NCI-H2227 treated with DMSO at 0.1 percent for 48 hours (cell line): ENCODE results near the gene IFT122.
A peak's percentile ranks its signal among the peaks of the same experiment; 100 is the strongest.
"Not testable (repeated sequence)": the region's sequence is repeated elsewhere in the genome, so short reads cannot be mapped to it uniquely, and the experiment has no call there.

Experiments used
- DNase-seq: peaks from one replicate; lab custom pipeline; 2025; lab: John Stamatoyannopoulos, UW

IFT122 gene

DNA sequence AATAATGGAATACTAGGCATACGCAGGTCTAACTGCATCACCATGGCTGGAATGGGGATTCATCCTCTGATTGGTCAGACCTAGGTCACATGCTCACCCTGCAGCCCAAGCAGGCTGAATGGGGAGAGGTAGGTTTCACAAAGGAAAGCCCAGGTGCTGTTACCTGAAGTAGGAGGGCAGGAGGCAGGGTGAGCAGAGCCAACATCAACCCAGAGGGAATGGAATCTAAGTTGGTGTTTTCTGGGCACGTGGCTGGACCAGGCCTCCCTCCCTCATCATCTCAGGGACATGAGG lies 96.3 kb downstream of the IFT122 start:
- no peak for DNase-seq

DNA sequence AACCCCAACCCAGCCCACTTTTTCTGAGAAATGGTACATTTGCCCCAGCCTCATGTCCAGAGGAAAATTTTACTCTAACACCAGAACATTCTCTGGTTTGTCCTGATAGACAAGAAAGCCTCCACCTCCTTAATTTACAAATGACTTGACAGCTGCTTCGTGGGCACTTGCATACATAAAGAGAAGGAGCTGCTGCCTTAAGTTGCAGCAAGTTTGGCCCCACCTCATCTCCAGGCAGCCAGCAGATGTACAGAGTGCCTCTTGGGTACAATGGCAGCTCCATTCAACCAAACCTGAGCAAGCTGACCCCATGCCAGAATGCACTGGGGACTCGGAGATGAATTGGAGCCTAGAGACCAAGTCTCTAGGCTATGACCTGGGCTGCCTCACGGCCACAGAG lies 96.8 kb downstream of the IFT122 start:
- no peak for DNase-seq

DNA sequence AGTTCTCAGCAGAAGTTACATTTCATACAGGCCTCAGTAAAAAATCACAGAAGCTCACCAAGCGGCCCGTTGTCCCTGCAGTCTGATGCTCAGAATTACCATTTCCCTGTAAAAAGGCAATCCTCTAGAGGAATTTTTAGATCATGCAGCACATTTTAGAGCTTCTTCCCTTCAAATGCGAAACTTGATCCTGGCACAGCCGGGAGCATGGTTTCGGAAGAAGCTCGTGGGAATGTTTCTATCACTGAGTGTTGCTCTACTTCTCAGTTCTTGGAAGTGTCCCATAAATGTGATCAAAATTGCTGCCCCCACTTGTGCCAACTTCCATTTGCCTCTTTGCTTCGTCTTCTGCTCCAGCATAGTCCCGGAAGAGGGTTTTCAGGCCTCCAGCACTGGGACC lies 99.2 kb downstream of the IFT122 start:
- DNase-seq = no peak

DNA sequence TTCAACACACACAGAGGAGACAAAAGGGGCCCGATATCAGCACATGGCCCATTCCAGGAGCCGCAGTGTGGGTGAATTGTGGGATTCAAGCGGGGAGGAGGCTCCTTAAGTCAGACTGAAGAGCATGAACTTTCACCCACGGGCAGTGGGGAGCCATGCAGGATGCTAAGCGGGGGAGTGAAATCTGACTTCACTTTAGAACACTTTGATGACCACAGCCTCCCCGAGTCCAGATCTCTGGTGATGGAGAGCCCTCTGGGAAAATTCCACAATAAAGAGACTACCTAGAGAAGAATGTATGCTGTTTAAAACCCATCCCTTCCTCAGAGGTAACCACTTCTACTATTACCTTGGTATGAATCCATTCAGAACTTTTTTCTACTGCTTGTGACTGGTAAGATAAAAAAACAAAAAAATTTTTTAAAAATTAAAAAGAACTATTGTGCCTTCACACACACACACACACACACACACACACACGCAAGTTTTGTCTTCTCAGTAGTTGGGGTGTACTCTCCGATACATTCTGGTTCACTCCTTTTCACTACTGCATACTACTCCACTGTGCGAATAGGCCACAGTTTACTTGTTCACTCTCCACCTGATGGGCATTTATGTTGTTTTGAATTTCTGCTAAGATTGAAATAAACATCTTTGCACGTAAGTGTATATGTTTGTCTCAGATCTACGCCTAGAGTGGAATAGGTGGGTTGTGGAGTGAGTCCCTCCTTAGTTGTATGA lies 100.9 kb downstream of the IFT122 start:
- DNase-seq = no peak

DNA sequence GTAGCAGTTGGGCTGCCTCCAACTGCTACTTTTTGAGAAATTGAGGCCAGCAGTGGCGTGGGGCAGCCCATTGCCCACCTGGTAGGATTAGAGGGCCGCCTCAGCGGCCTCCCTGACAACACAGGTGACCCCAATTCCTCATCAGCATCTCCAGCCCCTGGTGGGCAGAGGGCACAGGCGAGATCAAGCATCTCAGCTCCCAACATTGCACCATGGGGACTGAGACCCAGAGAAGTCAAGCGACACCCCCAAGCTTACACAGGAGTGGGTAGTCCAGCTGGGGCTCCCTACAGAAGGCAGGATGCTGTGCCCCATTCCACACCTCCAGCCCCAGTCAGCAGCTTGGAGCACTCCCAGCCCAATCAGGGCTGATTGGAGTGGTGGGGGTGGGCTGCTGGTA lies 102.7 kb downstream of the IFT122 start:
- no peak for DNase-seq

DNA sequence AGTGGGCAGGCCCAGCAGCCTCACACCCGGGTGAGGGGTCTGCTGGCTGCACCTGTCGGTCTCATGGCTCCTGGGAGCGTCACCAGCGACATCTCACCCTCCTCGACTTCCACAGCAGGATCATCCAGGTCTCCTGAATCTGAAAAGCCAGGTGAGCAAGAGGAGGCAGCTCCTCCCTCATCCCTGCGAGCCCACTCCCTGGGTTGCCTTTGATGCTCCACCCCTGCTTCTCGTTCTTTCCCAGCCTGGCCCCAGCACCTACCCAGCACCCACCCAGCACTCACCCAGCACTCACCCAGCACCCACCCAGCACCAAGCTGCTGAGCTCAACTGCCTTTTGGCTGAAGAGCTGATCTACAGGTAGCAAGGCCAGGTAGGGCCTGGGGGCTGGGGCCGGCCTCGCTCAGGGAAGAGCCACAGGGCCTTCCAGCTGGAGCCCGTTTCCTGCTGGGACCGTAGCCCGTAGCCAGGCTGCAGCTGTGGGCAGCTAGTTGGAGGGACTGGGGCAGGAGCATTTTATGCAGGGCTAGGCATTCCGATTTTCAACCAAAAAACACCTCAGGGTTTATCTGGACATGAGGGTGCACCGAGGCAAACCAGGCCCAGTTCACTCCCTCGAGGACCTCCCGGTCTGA lies 103.2 kb downstream of the IFT122 start, which contains the start of gene H1-8:
Gene H1-8 (plus strand): TSS at position 20 of the 635 bp plus-strand sequence. CDS start 44 bp downstream, at position 64.
- no peak for DNase-seq

DNA sequence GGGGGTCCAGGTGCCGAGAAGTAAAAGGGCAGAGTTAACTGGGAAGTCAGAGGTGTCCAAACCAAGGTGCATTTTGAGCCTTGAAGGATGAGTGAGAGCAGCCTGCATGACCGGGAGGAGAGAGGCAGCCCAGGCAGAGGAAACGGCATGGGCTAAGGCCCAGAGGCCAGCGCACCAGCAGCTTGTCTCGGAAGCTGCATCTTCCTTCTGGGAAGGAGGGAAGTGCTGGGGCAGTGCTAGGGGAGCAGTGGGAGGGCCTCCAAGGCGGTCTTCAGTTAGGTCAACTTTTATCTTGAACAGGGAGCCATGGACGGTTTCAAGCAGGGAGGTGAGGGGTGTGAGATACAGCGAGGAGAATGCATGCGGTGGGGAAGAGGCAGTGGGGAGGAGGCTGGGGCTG lies 104.0 kb downstream of the IFT122 start:
- no peak for DNase-seq

DNA sequence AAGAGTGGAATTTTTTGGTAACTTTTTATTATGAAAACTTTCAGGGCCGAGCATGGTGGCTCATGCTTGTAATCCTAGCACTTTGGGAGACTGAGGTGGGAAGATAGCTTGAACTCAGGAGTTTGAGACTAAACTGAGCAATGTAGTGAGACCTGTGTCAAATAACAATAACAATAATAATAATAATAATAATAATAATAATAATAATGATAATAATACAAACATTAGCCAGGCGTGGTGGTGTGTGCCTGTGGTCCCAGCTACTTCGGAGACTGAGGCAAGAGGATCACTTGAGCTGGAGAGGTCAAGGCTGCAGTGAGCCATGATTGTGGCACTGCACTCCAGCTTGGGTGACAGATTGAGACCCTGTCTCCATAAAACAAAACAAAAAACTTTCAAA lies 105.9 kb downstream of the IFT122 start:
- not testable (repeated sequence) for DNase-seq

DNA sequence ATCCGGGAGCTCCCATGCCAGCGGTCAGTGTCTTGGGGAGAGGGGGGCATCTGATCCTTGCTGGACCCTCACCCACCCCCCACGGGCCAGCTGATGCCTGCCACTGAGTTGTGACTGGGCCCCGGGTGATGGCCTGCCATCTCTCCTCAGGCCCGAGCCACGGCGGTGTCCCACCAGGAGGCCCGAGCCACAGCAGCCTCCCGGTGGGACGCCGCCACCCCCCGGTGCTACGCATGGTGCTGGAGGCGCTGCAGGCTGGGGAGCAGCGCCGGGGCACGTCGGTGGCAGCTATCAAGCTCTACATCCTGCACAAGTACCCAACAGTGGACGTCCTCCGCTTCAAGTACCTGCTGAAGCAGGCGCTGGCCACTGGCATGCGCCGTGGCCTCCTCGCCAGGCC lies 107.2 kb downstream of the IFT122 start:
- DNase-seq = no peak

DNA sequence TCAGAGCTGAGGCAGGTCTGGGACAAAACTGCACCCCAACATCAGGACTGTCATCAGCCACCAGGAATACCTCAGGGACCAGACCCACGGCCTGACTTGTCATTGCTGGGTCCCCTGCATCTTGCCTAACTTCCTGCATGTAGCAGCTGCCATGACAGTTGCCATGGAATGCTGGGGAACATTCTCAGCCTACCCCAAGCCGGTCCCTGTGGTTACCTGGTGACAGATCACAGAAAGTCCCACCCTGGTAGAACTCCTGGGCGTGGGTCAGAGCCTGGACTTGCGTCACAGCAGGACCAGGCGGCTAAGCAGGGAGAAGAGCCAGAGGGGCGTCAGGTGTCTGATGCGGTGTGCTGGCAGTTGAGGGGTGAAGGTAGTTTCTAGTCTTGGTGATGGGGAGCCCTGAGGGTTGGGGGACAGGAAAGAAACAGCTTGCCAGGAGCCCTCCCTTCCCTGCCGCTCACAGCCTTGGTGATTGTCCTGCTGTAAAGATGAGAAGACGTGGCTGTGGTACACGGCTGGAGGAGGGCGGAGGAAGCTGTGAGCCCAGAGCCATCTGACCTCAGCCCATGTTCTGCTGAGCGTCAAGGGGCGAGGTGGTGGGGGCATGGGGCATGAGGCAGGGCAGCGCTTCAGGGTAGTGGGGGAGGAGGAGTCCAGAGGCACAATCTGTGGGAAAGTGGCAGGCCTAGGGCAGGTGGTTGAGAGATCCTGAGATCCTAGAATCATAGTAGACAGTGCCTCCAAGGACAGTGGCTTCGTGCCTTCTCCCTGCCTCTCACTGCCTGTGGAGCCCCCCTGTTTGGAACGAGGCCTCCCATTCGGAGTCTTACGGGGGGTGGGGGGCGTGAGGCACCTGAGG lies 108.3 kb downstream of the IFT122 start:
- no peak for DNase-seq

DNA sequence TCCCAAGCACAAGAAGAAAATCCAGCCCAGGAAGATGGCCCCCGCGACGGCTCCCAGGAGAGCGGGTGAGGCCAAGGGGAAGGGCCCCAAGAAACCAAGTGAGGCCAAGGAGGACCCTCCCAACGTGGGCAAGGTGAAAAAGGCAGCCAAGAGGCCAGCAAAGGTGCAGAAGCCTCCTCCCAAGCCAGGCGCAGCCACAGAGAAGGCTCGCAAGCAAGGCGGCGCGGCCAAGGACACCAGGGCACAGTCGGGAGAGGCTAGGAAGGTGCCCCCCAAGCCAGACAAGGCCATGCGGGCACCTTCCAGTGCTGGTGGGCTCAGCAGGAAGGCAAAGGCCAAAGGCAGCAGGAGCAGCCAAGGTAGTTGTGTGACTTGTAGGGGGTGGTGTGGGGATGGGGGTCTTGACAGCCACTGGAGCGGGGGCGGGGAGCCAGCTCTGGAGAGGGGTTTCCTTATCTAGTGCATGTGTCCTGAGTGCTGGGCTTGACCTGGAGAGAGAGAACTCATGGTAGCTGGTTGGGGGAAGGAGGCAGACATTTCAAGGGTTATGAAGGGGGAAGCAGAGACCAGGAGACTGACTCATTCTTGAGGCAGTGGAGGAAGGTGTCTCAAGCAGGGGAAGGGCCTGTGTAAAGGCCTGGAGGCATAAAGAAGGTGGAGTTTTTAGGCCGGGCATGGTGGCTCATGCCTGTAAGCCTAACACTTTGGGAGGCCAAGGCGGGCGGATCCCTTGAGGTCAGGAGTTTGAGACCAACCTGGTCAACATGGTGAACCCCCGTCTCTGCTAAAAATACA lies 109.2 kb downstream of the IFT122 start:
- no peak for DNase-seq

DNA sequence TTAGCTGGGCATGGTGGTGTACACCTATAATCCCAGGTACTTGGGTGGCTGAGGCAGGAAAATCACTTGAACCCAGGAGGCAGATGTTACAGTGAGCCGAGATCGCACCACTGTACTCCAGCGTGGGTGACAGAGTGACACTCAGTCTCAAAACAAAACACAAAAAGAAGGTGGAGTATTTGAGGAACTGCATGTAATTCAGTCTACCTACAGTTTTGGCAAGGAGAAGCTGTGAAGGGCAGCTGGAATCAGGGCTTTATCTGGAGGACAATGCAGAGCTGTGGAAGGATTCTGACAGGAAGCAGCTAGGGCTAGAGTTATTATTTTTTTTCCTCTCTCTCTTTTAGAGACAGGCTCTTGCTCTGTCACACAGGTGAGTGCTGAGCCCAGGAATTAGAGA lies 109.8 kb downstream of the IFT122 start:
- DNase-seq = no peak

DNA sequence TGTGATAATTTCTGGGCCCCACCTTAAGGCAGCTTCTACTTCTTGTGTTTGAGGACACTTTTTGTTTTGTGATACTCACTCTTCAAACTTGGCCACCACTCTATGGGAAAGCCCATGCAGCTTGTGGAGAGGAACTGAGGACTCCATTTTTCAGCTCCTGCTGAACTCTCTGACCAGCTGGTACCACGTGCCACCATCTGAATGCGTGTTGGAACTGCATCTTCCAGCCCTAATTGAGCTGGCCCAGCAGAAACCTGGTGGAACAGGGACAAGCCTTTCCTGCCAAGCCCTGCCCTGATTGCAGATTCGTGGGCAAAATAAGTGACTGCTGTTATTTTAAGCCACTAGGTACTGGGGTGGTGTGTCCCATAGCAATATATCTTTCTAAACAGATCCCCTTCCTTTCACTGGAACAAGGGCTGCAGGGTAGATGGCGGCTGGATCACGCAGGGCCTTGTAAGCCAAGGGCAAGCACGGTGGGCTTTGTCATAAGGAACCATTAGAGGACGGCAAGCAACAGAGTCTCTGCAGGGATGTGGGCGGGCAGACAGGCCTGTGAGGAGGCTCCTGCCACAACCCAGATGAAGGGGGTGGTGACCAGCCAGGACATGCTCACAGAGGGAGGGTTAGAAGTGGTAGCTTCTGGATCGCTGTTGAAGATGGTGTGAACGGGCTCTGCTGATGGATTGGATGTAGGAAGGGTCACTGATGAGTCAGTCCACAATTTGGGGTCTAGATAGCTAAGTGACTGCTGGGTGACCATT lies 112.4 kb downstream of the IFT122 start:
- no peak for DNase-seq

DNA sequence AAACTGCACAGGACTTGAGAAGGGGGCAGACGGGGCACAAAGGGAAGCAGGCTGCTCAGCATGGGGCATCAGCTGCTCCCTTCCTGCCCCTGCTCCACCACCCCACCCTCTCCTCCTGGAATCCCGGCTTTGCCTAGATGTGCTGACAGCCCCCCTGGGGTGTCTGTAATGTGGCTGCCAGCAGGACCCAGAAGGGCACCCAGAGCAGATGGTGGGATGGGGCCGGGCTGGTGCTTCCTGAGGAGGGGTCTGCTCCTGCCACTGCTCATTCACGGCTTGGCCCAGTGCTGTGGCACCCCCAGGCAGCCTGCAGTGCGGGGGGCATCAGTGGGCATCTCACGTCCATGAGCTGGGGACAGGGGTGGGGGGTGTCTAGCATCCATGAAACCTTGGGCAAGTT lies 113.1 kb downstream of the IFT122 start:
- no peak for DNase-seq

DNA sequence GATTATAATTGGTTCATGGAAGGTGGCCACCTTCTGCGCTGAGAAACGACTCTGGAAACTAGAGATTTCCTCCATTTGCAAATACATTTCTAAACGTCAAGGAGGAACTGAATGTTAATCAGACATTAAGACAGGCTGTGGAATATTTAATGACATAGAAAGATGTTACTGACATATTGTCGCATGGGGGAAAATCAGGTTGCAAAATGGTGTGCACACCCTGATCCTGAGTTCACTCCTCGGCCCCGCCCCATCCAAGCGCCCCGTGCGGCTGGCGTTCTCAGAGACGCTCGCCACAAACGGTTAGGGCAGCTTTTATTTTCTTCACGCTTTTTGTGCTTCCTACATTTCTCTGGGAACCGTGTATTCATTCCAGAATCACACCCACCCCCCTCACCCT lies 113.7 kb downstream of the IFT122 start:
- peak; percentile 19 for DNase-seq

DNA sequence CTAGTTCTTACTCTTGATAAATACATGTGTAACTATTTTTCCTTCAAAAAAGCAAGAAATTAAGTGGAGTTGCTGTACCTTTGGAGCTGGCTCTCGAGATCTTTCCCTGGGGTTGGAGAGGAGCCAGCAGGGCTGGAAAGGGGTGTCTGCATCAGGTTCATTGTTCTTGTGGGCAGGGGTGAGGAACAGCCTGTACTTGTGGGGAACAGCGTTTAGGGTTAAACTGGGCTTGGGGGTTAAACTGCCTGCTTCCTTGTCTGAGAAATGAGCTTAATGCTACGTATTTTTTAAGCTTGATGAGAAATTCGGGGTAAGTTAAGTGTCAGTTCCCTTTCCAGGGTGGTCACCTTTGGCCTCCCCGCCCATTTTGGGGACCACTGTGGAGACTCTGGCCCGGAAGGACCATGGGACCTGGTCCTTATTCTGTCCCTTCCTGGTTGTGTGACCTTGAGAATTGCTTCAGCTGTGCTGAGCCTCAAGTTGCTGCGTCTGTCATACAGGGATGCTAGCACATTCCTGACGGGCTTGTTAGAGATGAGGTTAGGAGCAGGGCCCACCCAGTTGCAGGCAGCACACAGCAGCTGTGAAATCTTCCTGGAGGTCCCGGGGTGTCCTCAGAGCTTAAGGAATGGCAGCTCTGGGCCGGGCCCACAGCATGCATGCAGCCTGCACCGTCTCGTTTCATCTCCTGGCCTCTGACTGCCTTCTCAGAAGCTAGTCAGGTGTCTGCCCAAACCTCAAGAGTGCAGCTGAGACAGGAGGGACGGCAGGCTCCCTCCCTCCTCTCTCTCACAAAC lies 114.5 kb downstream of the IFT122 start:
- DNase-seq = no peak

DNA sequence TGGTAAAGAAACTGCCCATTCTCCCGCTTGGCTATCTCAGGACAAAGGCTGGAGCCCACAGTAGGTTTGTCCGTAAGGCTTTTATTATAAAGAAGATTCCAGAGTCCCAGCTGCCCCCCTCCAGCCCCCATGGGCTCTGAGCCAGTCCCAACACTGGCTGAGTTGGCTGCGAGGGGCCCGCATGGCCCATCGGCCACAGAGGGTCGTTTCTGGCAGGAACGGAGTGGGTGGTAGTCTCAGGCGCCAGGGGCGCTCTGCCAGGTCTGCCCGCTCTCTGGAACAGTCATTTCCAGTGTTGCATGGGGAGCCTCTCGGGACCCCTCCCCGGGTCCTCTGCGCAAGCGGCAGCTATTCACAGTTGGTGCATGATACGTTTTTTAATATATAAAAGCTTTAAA lies 115.1 kb downstream of the IFT122 start:
- no peak for DNase-seq

DNA sequence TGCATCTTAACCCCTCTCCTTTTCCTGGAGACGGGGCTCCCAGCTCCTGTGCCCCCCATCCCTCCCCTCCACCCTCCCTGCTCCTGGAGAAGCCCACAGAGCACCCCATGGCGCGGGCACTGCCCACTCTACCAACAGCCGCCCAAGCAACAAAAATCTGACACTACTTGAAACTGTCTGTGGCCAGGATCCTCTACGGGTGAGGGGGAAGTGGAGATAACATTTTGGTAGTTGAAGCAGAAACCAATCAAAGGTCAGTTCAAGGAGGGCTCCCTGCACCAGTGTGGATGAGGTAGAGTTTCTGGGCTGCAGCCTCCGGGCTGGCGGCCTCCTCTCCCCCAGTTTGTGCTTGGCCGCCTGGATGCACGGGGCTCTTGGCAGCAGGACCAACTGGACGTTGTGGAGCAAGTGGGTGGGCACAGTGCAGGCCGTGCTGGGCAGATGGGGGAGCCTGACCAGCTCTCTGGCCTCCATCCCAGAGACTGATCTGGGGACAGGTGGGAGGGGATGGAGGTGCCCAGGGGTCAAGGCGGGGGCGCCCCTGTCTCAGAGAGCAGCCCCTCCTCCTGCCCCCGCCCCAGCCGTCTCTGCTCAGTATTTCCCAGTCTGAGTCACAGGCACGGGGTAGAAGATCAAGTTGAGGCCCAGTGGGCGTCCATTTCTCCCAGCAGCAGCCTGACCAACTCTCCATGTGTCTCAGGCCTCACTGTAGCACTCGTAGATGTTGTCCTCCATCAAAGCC lies 115.8 kb downstream of the IFT122 start:
- DNase-seq = no peak

DNA sequence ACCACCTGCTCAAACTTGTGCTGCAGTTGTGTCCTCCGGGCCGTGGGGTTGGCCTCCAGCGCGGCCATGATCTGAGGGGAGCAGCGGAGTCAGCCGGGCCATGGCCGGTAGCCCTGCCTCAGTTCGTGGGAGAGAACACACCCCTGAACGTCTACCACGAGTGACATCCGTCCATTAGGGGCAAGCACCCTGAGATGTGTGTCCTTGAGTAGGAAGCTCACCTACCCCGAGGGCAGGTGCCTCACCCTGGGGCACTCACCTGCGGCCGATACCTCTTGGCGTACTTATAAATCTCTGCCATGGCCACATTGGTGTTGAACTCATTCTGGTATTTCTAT lies 116.3 kb downstream of the IFT122 start:
- DNase-seq = no peak

DNA sequence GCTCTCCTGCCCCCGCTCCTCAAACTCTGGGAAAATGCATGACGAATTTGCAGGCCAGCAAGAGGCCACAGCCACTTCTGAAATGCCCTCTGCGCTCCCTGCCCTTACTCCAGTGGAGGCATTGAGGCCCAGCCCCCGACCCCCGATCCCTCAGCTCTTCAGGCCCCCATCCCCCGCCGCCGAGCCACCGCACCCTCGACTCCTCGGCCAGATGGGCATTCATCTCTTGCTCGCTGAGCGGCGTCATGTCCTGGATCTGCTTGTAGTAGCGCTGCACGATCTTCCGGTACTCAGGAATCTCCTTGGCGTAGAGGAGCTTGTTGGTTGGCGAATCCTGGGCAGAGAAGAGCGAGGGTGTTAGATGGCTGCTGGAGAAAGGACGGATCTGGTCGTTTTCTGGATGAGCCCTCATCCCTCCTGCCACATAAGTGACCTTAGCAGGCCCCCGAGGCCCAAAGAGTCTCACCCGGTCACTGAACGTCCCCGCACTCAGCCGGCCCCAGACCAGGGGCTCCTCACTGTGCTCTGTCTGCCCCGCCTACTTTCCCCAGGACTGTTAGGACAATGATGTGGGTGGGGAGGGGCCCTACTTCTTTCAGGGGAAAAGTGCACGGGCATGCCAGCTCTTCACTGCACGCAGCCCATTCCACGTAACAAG lies 117.0 kb downstream of the IFT122 start:
- no peak for DNase-seq
